ENCODE results near the gene ACE. TPM values are rescaled to one million over a fixed set of nuclear protein-coding genes. Genes with fewer than 3 reads are reported as not detected.

The ACE gene
- total and polyA plus RNA-seq, 2 experiments from 2014 or later = 0.82 to 9.1 TPM

DNA sequence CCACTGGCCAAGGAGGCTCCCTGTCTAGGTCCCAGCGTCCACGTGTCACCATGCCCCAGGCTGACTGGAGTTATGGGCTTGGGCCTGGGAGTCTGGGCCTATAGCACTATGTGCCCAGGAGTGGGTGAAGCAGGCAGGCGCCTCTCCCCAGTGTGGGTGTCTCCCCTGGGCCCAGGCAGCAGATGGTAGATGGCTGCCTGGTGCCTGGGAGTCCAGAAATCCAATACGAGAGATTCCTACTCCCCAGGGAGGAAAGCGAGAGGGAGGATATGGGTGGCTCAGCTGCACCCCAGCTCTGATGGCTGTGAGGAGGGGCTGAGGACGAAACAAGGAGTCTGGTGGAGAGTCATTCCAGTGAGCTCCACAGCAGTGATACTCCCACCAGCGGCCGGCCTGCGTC, 51.3 kb downstream of the ACE start:
- H3K4me2 ChIP-seq = no peak overlapping the region
- H3K4me3 ChIP-seq = no peak overlapping the region
- H3K4me3 Mint-ChIP-seq = no peak overlapping the region
- H2AFZ ChIP-seq = no peak overlapping the region
- no peaks in the 10 kb centered on the region for H4K20me1 ChIP-seq (replicated peaks; ENCODE audit: insufficient read depth)
- no peaks in the 10 kb centered on the region for H3K79me2 ChIP-seq (replicated peaks; ENCODE audit: insufficient read depth)
- no peak overlapping the region for H3K27ac ChIP-seq (ENCODE audit: low read depth)
- no peaks in the 10 kb centered on the region for H3F3A ChIP-seq (replicated peaks; ENCODE audit: low read depth)
- no peaks in the 10 kb centered on the region for H3K27me3 ChIP-seq (ENCODE audit: insufficient read depth)
- no peak for ATAC-seq
- DNase-seq (ENCODE audit: low spot score) = no peak
- H3K9me3 Mint-ChIP-seq = no peaks in the 10 kb centered on the region
- no peaks in the 10 kb centered on the region for H3K36me3 Mint-ChIP-seq (ENCODE audit: low read depth)
- no peaks in the 10 kb centered on the region for H3K36me3 ChIP-seq (ENCODE audit: insufficient read depth)
- H3K4me1 Mint-ChIP-seq = peaks cover 24% of the 10 kb centered on the region
- no peak overlapping the region for H3K27ac Mint-ChIP-seq
- H3K9me2 ChIP-seq (ENCODE audit: insufficient read depth) = no peaks in the 10 kb centered on the region
- no peak for TF ChIP-seq NANOG (IDR thresholded peaks at IDR 0.05; ENCODE audit: borderline replicate concordance)
- peaks cover 8% of the 10 kb centered on the region for H3K27me3 Mint-ChIP-seq (ENCODE audit: insufficient read depth, low read depth, poor library complexity)
- no peaks in the 10 kb centered on the region for H3K4me1 ChIP-seq (ENCODE audit: insufficient read depth)

DNA sequence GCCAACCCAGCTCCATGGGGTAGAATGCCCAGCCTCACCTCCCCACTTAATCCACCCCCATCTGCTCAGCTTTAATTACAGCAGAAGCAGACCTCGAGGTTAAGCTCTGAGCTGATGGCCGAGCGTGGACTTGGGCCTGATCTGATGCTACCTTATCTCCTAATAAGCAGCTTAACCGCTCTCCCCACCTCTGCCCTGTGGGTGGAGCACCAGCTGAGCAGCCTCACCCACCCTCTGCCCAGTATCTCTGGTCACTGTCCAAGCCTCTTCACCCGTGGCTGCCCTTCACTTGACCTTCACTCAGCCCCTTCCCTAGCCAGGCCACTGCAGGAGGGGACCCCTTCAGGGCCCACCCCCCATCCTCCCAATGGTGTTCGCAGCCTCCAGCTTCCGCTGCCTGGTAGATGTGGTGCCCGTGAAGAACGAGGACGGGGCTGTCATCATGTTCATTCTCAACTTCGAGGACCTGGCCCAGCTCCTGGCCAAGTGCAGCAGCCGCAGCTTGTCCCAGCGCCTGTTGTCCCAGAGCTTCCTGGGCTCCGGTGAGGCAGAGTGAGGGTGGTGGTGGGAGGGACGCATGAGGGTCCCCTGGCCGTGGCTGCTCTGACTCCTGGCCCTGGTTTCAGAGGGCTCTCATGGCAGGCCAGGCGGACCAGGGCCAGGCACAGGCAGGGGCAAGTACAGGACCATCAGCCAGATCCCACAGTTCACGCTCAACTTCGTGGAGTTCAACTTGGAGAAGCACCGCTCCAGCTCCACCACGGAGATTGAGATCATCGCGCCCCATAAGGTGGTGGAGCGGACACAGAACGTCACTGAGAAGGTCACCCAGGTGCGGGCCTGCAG, 53.1 kb downstream of the ACE start:
- H3K4me3 Mint-ChIP-seq = no peak overlapping the region
- Histone ChIP-seq H3K27me3 (ENCODE audit: insufficient read depth) (no peaks in the 10 kb centered on the region), H3K4me2 (no peak overlapping the region), H3K9me2 (ENCODE audit: insufficient read depth) (no peaks in the 10 kb centered on the region), H3K36me3 (ENCODE audit: insufficient read depth) (no peaks in the 10 kb centered on the region), H2AFZ (no peak overlapping the region), H3K27ac (ENCODE audit: low read depth) (no peak overlapping the region), H3K4me1 (ENCODE audit: insufficient read depth) (no peaks in the 10 kb centered on the region), H4K20me1 (replicated peaks; ENCODE audit: insufficient read depth) (no peaks in the 10 kb centered on the region), H3K79me2 (replicated peaks; ENCODE audit: insufficient read depth) (no peaks in the 10 kb centered on the region), H3F3A (replicated peaks; ENCODE audit: low read depth) (no peaks in the 10 kb centered on the region), H3K4me3 (no peak overlapping the region)
- H3K36me3 Mint-ChIP-seq (ENCODE audit: low read depth) = no peaks in the 10 kb centered on the region
- no peak overlapping the region for H3K27ac Mint-ChIP-seq
- TF ChIP-seq, protein P1, sequence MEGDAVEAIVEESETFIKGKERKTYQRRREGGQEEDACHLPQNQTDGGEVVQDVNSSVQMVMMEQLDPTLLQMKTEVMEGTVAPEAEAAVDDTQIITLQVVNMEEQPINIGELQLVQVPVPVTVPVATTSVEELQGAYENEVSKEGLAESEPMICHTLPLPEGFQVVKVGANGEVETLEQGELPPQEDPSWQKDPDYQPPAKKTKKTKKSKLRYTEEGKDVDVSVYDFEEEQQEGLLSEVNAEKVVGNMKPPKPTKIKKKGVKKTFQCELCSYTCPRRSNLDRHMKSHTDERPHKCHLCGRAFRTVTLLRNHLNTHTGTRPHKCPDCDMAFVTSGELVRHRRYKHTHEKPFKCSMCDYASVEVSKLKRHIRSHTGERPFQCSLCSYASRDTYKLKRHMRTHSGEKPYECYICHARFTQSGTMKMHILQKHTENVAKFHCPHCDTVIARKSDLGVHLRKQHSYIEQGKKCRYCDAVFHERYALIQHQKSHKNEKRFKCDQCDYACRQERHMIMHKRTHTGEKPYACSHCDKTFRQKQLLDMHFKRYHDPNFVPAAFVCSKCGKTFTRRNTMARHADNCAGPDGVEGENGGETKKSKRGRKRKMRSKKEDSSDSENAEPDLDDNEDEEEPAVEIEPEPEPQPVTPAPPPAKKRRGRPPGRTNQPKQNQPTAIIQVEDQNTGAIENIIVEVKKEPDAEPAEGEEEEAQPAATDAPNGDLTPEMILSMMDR (conservative IDR thresholded peaks at IDR 0.05; ENCODE audit: low read depth in 2 of 2) = 0 out of 4 replicates have a peak, but pooled peaks of 1 of the 2 experiments have one; percentile 6
- no peak for TF ChIP-seq EZH2phosphoT487 (IDR thresholded peaks at IDR 0.05; ENCODE audit: unreplicated experiment)
- ATAC-seq = peak; percentile 14; the same call in 2 of the 3 replicates
- H3K4me1 Mint-ChIP-seq = peaks cover 20% of the 10 kb centered on the region
- H3K9me3 Mint-ChIP-seq = no peaks in the 10 kb centered on the region
- no peak for DNase-seq (ENCODE audit: low spot score)
- peaks cover 5% of the 10 kb centered on the region for H3K27me3 Mint-ChIP-seq (ENCODE audit: insufficient read depth, low read depth, poor library complexity)

DNA sequence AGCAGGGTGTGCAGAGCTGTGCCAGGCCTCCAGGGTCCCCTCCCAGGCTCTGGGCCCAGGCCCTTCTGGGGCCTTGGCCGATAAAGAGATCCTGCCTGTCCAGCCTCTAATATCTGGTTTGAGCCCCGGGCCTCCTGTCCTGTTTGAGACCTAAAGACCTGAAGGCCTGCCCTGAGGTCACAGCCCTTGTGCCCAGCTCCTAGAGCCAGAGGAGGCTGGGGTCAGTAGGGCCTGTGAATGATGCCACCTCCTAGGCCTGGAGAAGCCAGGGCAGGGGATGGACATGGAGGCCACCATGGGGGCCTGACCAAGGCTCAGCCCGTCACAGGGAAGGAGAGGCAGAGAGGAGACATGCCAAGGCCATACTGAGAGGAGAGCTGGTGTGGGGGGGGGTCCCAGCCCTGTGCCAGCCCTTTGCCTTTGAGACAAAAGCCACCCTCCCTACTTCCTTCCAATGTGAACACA, 53.7 kb downstream of the ACE start:
- Histone ChIP-seq H3K9me2 (ENCODE audit: insufficient read depth) (no peaks in the 10 kb centered on the region), H3K4me1 (ENCODE audit: insufficient read depth) (no peaks in the 10 kb centered on the region), H3K27ac (ENCODE audit: low read depth) (no peak overlapping the region), H3K4me2 (no peak overlapping the region), H4K20me1 (replicated peaks; ENCODE audit: insufficient read depth) (no peaks in the 10 kb centered on the region), H3K79me2 (replicated peaks; ENCODE audit: insufficient read depth) (no peaks in the 10 kb centered on the region), H3K27me3 (ENCODE audit: insufficient read depth) (no peaks in the 10 kb centered on the region), H3K36me3 (ENCODE audit: insufficient read depth) (no peaks in the 10 kb centered on the region), H3F3A (replicated peaks; ENCODE audit: low read depth) (no peaks in the 10 kb centered on the region), H3K4me3 (no peak overlapping the region), H2AFZ (no peak overlapping the region)
- no peak overlapping the region for H3K27ac Mint-ChIP-seq
- no peaks in the 10 kb centered on the region for H3K9me3 Mint-ChIP-seq
- H3K27me3 Mint-ChIP-seq (ENCODE audit: insufficient read depth, low read depth, poor library complexity) = peaks cover 4% of the 10 kb centered on the region
- no peak overlapping the region for H3K4me3 Mint-ChIP-seq
- peaks cover 20% of the 10 kb centered on the region for H3K4me1 Mint-ChIP-seq
- H3K36me3 Mint-ChIP-seq (ENCODE audit: low read depth) = no peaks in the 10 kb centered on the region
- ATAC-seq (no peak), DNase-seq (ENCODE audit: low spot score) (no peak)
- TF ChIP-seq, protein P2, sequence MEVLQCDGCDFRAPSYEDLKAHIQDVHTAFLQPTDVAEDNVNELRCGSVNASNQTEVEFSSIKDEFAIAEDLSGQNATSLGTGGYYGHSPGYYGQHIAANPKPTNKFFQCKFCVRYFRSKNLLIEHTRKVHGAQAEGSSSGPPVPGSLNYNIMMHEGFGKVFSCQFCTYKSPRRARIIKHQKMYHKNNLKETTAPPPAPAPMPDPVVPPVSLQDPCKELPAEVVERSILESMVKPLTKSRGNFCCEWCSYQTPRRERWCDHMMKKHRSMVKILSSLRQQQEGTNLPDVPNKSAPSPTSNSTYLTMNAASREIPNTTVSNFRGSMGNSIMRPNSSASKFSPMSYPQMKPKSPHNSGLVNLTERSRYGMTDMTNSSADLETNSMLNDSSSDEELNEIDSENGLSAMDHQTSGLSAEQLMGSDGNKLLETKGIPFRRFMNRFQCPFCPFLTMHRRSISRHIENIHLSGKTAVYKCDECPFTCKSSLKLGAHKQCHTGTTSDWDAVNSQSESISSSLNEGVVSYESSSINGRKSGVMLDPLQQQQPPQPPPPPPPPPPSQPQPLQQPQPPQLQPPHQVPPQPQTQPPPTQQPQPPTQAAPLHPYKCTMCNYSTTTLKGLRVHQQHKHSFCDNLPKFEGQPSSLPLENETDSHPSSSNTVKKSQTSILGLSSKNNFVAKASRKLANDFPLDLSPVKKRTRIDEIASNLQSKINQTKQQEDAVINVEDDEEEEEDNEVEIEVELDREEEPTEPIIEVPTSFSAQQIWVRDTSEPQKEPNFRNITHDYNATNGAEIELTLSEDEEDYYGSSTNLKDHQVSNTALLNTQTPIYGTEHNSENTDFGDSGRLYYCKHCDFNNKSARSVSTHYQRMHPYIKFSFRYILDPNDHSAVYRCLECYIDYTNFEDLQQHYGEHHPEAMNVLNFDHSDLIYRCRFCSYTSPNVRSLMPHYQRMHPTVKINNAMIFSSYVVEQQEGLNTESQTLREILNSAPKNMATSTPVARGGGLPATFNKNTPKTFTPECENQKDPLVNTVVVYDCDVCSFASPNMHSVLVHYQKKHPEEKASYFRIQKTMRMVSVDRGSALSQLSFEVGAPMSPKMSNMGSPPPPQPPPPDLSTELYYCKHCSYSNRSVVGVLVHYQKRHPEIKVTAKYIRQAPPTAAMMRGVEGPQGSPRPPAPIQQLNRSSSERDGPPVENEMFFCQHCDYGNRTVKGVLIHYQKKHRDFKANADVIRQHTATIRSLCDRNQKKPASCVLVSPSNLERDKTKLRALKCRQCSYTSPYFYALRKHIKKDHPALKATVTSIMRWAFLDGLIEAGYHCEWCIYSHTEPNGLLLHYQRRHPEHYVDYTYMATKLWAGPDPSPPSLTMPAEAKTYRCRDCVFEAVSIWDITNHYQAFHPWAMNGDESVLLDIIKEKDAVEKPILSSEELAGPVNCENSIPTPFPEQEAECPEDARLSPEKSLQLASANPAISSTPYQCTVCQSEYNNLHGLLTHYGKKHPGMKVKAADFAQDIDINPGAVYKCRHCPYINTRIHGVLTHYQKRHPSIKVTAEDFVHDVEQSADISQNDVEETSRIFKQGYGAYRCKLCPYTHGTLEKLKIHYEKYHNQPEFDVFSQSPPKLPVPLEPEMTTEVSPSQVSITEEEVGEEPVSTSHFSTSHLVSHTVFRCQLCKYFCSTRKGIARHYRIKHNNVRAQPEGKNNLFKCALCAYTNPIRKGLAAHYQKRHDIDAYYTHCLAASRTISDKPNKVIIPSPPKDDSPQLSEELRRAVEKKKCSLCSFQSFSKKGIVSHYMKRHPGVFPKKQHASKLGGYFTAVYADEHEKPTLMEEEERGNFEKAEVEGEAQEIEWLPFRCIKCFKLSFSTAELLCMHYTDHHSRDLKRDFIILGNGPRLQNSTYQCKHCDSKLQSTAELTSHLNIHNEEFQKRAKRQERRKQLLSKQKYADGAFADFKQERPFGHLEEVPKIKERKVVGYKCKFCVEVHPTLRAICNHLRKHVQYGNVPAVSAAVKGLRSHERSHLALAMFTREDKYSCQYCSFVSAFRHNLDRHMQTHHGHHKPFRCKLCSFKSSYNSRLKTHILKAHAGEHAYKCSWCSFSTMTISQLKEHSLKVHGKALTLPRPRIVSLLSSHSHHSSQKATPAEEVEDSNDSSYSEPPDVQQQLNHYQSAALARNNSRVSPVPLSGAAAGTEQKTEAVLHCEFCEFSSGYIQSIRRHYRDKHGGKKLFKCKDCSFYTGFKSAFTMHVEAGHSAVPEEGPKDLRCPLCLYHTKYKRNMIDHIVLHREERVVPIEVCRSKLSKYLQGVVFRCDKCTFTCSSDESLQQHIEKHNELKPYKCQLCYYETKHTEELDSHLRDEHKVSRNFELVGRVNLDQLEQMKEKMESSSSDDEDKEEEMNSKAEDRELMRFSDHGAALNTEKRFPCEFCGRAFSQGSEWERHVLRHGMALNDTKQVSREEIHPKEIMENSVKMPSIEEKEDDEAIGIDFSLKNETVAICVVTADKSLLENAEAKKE (CRISPR knock-in tag; IDR thresholded peaks at IDR 0.05) = no peak
- TF ChIP-seq CREB1 (CRISPR knock-in tag; IDR thresholded peaks at IDR 0.05; ENCODE audit: low read depth) = no peak
- no peak for TF ChIP-seq ZNF331 (CRISPR knock-in tag; IDR thresholded peaks at IDR 0.05; ENCODE audit: low read depth)
